Endometrial microvascular endothelial cells (primary cell): ENCODE measurements around the gene PRR5L. TPM values are rescaled to one million over a fixed set of nuclear protein-coding genes. Genes with fewer than 3 reads are reported as not detected.

Source experiments
- in situ Hi-C: cut with HindIII; loops from 2 replicates; pipeline ENCODE4 v1.10.0; 2017; ENCODE audit warnings: low sequenced_read_pairs, low pct_unique_long_range_greater_than_20kb; ENCODE audit errors: inconsistent ontology term
- total RNA-seq: library from RNA; depleted of rRNA; stranded (reverse); fragments of >200 nt; gene quantifications from one replicate; pipeline ENCODE4 v1.2.3, GENCODE V29; 2015; ENCODE audit errors: inconsistent ontology term

PRR5L gene
- total RNA-seq, 1 donor from 2014 or later = 25.6 TPM

DNA sequence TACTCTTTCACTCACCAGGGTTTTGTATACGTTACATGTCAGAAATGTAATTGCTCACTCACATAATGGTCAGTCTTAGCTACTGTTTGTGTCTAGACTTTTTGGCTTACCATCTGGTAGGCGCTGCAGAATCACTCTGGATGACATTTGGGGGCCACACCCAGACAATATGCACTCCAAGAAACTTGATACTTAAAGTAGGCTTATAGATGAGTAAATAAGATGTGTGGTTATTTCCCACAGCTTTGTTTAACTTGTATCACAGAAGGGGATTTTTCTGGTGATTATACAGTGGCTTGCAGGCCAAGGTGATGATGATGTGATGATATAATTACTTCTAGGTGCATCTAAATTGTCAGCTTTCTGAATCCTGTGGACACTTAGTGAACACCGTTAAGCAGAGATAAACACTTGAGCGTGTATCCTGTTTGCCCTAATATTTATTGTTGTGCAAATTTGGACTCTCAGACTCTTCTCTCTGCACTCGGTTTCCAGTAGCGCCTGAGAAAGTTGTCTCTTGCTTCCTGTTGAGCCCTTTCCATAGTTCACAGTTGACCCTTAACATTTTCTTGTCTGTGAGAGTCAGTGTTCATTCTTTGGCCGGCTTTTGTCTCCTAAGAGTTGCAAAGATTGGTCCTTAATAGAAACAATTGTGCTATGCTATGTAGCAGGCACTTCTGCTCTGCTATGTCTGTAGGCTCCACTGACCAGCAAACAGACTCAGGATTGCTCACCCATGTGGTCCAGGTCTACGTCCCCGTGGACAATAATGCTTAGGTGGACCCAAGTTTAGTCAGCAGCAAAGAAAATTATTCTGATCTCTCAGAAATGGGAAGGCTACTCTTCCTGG, 89.3 kb downstream of the PRR5L start:
- in situ Hi-C loops = no loop called here

GRCh38 chr11:36386411-36386810, 90.3 kb downstream of the PRR5L start:
- in situ Hi-C loops = no loop called here

DNA sequence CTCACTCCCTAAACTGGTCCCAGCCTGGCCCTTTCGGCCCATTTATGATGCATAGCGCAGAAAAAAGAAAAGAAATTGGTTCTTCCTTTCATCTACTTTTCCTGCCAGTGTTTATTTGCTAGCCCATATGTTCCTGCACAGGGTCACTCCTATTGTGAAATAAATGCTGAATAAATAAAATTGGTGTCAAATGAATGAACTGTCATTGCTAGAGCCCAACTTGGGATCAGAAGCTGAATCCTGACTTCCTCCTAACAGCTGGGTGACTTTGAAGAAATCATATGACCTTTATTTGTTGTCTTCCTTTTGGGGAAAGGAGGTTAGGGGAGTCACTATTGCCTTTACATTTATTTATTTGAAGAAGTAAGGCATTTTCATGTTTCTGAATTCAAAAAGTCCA, 92.0 kb downstream of the PRR5L start:
- in situ Hi-C loops = no loop called here

- in situ Hi-C loops = no loop called here
These were observed 92.9 kb downstream of the PRR5L start for GRCh38 chr11:36388951-36389350.

DNA sequence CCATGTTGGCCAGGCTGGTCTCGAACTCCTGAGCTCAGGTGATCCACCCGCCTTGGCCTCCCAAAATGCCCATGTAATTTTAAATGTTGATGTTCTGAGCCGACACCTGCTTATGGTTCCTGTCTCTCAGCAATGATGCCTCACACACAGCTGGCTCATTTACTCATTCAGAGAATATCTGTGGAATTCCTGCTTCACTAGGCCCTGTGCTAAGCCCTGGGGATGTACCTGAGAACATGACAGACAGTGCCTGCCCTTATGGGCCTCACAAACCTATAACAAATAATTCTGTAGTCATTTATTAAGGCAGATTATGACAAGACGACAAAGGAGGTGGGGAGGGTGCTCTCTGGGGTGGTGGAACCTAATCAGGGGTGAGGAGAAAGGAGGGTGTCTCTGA, 93.7 kb downstream of the PRR5L start:
- in situ Hi-C loops = no loop called here

GRCh38 chr11:36390963-36391471, 94.9 kb downstream of the PRR5L start:
- in situ Hi-C loops = no loop called here

- in situ Hi-C loops = no loop called here
These were observed 96.1 kb downstream of the PRR5L start for GRCh38 chr11:36392196-36392595.

GRCh38 chr11:36394056-36394455, 98.0 kb downstream of the PRR5L start:
- in situ Hi-C loops = no loop called here

DNA sequence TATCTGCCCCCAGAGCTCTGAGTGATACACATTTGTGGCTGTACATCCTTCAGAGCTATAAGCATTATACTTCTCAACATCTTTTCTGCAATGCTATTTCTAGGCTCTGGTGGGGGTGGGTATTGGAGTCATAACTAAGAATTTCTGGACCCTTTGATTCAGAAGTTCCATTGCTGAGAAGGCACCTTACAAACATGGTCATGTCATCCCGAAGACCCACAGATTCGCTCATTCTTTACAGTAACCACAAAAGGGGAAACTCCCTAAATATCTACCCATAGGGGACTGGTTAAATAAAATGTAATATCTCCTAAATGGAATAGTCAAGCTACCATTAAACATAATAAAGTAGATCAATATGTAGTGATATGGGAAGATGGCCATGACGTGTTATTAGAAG, 98.8 kb downstream of the PRR5L start:
- in situ Hi-C loops = no loop called here

- in situ Hi-C loops = no loop called here
These were observed 100.1 kb downstream of the PRR5L start for GRCh38 chr11:36395978-36396736.

DNA sequence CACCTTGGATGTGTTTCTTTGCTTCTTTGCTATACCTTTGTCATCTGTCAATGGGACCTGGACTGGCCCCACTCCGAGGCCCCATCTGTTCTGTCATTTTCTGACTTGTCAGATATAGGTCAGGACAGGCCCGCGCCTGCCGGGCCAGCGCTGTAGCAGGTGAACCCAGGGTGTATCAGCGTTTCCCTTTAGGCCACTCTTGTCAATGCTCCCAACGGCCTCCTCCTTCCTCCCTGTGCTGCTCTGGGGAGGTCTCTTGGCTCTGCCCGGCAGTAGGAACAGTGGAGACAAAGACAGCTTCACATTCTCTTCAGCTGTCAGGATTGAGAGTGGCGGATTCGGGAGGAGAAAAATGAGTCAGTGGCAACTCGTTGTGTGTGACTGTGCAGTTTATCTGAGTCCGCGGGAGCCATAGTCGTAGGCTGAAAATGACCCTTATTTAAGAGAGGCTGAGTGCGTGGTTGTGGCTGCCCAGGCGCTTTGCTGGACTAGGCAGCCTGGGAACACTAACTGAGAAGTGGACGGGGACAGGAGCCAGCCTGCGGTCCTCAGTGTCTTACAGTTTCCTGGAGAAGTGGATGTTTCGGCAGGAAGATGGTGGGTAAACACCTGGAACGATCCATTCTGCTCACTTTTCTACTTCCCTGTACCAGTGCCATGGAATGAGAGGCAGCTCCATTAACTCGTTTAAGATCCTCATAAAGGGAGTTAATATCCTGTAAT, 102.3 kb downstream of the PRR5L start:
- in situ Hi-C loops = no loop called here

DNA sequence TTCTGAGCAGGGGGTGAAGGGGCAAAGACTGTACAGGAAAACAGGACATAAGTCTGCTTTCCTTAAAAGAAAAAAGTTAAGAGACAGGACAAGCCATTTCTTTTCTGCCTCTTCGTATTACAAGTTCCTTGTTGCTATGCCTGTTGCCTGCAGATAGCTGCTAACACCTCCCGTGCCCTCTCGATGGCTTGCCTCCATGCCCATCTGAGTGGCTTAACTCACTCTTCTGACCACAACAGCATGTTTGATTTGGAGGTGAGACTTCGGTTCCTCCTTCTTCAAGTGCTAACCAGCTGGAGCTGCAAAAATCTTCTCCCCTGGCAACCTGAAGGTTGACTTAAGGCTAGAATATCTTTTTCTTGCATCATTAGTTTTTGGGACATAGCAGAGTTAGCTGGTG, 103.1 kb downstream of the PRR5L start:
- in situ Hi-C loops = no loop called here

DNA sequence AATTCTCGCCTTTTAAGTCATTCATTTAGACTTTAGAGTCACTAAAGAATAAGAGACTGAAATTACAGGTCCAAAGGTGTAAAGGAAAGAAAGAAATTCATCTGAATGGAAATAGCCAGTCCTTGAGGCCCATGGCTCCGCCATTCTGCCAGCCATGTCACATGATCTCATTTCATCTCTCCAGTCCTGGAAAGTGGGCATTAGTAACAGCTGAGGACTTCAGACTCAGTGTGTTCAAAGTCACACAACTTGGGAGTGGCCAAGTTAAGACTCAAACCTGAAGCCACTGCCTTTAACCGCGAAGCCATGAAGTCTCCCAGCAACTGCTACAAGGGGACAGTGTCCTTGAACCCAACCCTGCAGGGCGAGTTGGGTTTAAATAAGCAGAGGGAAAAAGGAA, 103.7 kb downstream of the PRR5L start:
- in situ Hi-C loops = no loop called here

DNA sequence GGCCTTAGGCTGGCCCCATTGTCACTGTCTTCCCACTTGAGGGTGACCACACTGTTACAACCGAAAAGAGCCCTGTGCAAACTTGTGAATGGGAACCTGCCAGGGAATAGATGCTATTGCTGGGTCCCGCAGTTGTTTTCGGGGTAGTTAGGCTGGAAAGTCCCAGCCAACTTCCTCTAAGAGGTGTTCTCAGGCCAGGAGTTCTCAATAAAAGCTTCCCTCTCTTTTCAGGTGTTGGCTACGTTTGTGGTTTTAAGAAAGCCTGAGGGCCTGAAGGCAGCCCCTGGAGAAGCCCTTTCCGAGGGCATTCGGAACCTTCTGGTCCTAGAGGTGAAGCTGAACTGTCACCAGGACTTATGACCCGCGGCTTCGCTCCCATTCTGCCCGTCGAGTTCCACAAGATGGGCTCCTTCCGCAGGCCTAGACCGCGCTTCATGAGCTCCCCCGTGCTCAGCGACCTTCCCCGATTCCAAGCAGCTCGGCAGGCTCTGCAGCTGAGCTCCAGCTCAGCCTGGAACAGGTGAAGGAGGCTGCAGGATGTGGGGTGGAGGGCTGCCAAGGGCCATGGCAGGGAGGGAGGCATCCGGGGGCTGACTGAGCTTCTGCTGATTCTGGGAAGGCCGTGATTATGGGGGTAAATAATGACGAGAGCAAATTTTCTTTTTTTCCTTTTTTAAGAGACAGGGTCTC, 104.8 kb downstream of the PRR5L start:
- in situ Hi-C loops = no loop called here

DNA sequence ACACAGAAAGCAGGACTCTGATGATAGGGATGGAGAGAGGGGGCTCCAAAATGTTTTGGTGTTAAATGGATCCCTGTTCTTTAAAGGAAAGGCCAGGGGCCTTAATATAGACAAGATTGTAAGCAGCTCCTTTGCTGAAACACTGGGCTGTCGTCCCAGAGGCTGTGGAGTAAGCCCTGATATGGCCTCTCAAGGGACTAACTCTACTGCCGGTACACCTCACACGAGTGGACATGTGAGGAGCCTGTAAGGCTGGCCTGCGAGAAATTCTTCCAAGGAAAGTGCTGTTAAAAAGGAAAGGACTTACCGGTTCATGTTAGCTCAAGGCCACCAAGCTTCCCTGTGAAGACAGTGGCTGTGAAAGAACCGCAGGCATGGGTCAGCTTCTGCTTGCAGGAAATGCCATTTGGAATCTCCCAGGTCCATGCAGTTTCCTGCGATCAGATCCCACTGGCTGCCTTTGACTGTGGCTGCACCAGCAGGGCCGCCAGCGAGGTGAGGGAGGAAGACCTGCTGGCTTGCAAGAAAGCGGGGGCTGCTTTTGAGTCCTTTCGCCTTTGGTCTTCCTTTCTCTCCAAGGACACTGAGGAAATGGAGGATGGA, 106.6 kb downstream of the PRR5L start:
- in situ Hi-C loops = no loop called here

- in situ Hi-C loops = no loop called here
These were observed 107.6 kb downstream of the PRR5L start for GRCh38 chr11:36403661-36404060.

- in situ Hi-C loops = no loop called here
These were observed 108.7 kb downstream of the PRR5L start for GRCh38 chr11:36404831-36405230.

DNA sequence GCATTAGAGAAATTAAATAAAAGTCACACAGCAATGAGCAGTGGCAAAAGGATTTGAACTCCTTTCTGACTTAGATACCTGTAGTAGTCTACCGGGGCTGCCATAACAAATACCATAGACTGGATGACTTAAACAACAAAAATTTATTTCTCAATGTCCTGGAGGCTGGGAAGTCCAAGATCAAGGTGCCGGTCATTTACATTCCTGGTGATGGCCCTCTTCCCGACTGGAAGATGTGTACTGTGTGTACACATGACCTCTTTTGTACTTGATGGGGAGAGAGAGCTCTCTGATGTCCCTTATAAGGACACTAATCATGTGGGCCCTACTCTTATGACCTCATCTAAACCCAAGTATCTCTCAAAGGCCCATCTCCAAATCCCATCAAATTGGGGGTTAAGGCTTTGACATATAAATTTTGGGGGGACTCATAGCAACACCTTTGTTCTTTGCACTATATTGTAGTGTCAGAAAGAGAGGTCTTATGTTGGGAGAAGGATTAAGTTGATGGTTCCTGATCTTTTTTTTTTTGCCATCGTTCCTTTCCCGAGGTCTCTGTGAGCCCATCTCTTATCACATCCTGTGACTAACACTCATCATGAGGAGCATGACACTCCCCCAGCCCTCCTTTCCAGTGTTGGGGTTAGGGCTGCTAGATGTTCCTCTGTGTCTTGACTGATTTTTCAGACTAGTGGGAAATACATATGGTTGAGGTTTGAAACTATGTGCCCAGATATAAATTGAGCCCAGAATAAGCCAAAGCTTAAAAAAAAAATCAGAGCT, 109.7 kb downstream of the PRR5L start:
- in situ Hi-C loops = no loop called here
